Uterus (tissue), 2 donors: ENCODE data around the gene LDHA.

ENCODE experiments used
- CTCF ChIP-seq, 4 experiments: fragments of 200-600 bp in 2 of 4; fragments of 450-650 bp in 2 of 4; sonication (generic) in 2 of 4; IDR thresholded peaks; one replicate each; pipeline ENCODE4 v1.5.1; 2016 to 2019; ENCODE audit warnings: antibody characterized with exemption in 4 of 4, mild to moderate bottlenecking in 2 of 4, moderate library complexity in 1 of 4
- POLR2A ChIP-seq, 2 donors: fragments of 450-650 bp; IDR thresholded peaks; one replicate each; pipeline ENCODE4 v1.6.1; 2016; ENCODE audit warnings: antibody characterized with exemption in 2 of 2, mild to moderate bottlenecking in 1 of 2, moderate library complexity in 1 of 2

GRCh38 chr11:18371279-18371678, 23.1 kb upstream of the LDHA start:
- TF ChIP-seq POLR2A (IDR thresholded peaks at IDR 0.05) (no peak), CTCF (IDR thresholded peaks at IDR 0.05) (no peak)
